Nucleus accumbens (tissue), 56 donors: ENCODE measurements around the gene HLA-DRB1.
"Not testable (repeated sequence)": the region's sequence is repeated elsewhere in the genome, so short reads cannot be mapped to it uniquely, and the experiment has no call there.

Experiments
- DNase-seq, 56 donors: peaks; one replicate each; lab custom pipeline; 2025; lab: John Stamatoyannopoulos, UW

HLA-DRB1 gene

DNA sequence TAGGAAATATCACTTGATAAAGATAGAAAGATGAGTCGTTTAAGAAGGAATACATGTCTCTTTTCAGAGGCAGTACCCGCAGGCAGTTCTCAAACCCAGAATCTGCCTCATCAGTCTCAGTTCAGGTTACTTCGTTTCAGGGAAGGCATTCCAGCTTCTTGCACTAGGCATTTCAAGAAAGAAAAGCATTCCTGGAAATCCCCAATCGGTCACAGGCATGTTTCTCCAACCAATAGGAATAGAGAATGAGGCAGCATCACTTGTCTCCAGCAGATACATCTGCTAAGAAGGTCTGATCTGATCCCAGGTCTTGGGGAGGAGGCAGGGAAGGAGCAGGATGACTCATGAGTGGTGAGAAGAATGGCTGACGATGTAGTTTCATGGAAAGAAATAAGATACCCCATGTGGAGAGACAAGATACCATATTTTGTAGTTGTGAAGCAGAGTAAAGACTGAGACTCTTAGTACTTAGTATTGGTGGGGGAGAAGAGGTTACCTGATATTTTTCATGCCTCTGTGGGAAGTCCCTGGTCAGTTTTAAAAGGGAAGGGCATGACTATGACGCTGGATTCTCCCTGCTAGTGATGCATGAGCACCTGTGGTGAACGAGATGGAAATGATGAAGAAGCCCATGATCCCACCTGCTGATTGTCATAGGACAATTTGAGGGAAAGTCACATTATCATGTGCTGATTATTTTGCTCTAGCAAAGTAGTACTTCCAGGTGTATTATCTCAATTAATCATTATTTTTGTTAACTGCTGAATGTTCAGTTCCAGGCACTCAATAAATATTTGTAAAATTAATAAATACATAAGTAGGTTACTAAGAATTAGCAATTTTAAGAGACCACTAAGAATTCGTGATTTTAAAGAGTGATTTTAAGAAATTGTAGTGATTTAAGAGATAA is 20.3 kb upstream of the HLA-DRB1 start:
- DNase-seq: peak in 28 of 56 donors; percentile 0 to 73 (median 16)

DNA sequence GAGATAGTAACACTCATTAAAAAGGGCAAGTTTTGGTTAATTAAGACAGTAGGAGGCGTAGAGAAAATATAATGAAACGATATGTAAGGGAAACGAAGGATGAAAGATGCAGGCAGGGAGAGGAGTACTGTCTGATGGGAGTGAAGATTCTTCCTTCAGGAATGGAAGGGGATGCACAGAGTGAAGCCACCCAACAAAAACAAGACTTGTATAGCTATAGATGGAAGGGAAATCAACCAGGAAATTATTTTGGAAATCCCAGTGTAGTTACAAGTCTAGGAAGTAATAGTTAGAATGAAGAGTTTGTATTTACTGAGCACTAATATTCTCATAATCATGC is 19.7 kb upstream of the HLA-DRB1 start:
- DNase-seq: no peak

DNA sequence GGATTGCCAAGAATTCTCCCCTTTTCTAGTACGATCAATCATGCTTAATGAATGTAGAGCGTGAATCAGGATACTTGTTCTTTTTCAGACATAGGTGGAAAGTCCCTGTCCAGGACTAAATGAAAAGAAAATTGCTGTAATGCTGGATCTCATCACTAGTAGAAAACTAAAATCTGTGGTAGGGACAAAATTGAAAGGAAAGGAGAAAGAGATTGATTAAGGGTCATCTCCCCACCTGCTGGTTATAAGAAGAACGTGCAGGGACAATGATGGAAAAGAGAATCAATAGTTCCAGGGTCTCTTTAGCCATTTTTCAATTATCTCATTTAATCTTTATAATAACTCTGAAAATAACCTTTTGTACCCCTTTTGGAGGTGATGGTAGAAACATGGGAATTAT is 18.7 kb upstream of the HLA-DRB1 start:
- no peak for DNase-seq

DNA sequence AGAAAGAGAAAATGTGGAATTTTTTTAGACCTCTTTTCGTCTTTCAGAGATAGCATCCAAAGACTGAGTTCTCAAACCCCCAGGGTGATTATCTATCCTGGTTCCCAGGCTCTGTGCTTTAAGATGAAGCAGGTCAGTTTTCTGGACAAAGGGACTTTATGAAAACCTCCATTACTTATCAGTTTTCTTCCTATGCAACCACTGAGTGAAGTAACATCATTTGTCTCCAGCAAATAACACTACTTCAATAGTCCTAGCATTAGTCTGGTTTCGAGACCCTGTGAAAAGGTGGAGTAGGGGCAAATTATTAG is 18.3 kb upstream of the HLA-DRB1 start:
- DNase-seq: no peak

DNA sequence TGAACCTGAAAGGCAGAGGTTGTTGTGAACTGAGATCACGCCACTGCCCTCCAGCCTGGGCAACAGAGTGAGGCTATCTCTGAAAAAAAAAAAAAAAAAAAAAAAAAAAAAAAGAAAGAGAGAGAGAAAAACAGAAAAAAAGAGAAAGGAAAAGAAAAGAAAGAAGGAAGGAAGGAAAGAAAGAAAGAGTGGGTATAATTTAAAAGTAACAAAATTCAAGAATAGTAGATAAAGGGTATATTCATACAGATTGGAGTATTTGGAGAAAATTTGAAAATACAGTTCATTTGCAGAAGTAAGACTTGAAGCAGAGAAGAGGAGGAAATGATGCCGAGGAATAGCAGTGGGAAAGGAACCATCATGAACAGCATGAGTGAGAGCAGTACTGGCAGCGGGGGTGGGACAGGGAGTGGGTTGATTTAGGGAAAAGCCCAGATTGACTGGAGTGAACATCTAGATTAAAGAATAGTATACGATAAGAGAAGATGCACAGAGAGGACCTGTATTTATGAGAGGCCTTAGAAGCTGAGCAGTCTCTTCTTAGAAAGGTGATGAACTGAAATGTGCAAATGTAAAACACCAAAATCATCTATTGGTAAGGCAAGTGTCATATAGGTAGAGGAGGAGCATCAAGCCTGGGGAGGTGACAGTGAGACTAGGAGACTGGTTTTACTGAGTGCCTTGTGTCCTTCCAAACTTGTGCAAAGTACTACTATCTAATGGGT is 17.8 kb upstream of the HLA-DRB1 start:
- no peak for DNase-seq

DNA sequence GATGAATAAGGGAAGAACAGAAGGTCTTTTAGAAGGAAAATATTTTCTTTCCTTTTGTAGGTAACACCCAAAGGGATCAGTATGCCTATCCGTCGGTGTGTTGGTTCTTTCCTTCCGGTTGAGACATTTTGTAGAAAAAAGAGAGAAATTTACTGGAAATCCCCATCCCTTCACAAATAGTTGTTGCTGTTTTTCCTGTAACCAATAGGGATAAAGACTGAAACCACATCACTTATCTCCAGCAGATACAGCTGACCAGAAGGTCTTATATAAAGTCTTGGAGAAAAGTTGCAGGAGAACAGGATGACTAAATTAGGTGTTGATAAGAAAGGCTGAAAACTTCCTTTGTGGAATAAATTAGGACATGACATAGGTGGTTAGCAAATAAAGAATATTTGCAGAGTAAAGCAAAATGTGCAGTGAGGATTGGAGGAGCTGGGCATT is 14.8 kb upstream of the HLA-DRB1 start:
- DNase-seq: no peak

DNA sequence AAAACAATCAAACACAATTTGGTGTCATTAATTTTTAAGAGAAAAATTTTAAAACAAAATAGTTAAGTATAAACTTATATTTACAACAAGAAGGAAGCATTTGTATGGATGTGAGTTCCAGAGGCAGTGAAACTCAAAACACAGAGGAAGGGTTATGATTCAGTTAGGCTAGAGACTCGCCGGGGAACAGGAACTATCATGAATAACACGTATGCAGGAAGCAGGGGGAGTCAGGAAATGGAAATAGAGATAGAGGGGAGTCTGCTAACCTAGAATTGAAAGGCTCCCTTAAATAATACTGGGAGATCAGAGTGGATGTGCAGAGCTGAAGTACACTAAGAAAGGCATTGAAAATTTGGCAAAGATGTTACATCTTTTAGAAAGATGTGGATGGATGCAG is 14.2 kb upstream of the HLA-DRB1 start:
- DNase-seq: no peak

DNA sequence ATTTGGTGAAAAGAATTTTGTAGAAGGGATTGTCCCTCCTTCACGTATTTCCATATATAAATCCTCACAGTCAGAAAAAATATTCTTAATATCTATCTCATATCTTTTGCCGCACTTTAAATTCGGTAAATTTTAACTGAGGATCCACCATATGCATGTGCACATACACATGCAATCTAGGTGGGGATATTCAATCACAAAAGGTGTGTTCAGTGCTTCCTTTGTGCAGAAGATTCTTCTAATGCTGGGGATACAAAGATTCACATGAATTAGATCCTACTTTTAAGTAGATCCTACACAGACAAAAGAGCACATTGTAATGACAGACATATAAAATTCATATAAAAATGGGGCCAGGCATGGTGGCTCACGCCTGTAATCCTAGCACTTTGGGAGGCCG is 13.6 kb upstream of the HLA-DRB1 start:
- DNase-seq: no peak

DNA sequence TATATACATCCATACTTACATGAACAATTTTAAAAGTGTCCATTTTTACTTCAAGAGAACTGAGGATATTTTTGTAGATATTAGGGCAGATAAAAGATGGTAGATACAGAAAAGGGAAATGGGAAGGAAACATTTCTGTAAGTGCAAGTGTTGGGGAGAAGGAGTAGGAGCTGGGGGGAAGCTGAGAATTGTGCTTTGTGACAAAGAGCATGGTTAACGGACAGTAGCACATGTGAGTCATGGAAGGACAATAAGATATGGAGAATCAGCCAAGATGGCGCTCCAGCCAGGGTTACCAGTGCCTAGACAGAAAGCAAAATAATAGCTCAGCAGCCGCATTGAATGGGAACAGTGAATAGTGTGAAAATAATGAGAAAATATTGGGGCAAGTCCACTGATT is 12.7 kb upstream of the HLA-DRB1 start:
- no peak for DNase-seq

DNA sequence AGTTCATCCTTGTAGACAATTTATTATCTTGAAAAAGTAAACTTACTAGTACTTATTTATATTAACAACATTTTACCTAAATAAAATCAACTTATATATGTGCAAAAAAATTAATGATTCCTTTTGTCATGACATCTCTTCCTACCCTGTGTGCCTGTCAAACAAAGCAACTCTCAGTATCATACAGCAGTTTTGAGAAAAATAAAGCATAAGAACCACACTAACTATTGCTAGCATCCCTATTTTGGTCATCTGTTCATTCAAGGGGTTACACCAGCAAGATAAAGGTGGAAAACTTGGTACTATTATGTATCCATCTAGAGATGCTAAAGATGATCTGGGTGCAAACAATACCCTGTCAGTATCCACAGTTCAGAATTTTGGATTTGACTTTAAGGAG is 7.4 kb upstream of the HLA-DRB1 start:
- DNase-seq: no peak

DNA sequence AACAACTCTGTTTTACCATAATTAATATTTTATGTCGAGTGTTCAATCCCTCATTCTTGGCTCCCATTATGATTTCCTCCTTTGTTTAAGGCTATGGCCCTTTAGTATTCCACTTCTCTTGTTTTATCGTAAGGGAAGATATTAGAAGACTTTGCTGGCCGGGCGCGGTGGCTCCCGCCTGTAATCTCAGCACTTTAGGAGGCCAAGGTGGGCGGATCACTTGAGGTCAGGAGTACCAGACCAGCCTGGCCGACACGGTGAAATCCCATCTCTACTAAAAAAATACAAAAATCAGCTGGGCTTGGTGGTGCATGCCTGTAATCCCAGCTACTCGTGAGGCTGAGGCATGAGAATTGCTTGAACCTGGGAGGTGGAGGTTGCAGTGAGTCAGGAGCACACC is 1.1 kb upstream of the HLA-DRB1 start:
- not testable (repeated sequence) for DNase-seq

DNA sequence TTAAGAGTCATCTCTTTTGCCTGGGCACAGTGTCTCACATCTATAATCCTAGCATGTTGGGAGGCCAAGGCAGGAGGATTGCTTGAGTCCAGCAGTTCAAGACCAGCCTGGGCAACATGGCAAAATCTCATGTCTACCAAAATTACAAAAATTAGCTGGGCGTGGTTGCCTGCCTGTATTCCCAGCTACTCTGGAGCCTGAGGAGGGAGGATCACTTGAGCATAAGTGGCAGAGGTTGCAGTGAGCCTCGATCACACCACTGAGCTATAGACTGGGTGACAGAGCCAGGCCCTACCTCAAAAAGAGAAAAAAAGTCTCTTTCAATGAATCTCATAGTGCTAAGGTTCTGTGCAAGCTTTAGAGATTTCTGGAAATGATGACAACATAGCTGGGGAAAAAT is 1.5 kb downstream of the HLA-DRB1 start:
- DNase-seq: no peak

DNA sequence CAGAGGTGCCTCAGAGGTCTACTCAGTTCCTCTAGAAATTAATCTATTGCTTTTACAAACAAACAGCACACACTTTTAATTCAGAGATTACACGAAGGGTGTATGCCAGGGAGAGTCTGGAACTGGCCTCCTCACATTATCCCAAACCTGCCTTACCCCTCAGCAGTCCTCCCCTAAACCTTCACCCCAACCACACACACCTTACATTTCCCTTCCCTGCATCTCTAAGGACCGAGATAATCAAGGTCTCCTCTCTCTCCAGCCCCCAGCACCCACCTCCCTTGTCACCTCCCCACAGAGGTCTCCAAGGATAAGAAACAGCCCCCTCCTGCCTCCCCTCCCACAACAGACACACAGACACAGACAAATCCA is 6.1 kb downstream of the HLA-DRB1 start:
- no peak for DNase-seq

DNA sequence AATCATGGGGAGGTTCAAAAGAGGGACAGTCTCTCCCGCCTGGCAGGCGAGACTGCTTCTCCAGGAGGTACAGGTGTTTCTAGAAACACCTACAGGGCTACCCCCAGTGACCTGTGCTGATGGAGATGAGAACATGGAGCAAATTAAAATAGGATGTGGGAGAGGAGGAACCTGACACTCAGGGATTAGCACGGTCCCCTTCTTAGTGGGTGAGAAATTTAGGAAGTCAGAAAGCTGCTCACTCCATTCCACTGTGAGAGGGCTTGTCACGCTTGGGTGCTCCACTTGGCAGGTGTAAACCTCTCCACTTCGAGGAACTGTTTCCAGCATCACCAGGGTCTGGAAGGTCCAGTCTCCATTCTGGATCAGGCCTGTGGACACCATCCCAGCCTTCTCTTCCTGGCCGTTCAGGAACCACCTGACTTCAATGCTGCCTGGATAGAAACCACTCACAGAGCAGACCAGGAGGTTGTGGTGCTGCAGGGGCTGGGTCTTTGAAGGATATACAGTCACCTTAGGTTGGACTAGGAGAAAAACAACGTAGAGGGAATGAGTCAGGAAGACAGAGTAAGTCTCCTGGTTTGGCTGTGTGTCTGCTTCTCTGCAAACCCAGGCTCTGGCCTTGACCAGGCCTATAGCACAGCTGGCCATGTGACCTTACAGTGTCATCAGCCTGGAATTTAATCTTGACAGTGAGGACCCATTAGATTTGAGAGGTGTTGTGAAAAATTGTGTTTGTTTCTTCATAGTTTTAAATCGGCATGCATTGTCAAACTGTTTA is 8.1 kb downstream of the HLA-DRB1 start:
- DNase-seq: no peak

DNA sequence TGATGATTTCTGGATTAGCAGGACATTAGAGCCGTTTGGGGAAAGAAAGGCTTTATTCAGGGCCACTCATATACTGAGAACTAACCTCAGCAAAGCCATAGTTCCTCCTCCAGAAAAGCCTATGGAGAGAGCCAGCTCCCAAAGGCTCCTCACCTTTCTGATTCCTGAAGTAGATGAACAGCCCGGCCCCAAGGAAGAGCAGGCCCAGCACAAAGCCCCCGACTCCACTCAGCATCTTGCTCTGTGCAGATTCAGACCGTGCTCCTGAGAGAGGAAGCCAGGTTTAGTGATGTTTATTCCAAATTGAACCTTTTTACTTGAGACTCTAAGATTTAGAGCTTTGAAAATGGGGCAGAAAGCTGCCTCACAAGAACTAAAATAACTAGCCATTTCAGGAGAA is 9.1 kb downstream of the HLA-DRB1 start:
- no peak for DNase-seq

DNA sequence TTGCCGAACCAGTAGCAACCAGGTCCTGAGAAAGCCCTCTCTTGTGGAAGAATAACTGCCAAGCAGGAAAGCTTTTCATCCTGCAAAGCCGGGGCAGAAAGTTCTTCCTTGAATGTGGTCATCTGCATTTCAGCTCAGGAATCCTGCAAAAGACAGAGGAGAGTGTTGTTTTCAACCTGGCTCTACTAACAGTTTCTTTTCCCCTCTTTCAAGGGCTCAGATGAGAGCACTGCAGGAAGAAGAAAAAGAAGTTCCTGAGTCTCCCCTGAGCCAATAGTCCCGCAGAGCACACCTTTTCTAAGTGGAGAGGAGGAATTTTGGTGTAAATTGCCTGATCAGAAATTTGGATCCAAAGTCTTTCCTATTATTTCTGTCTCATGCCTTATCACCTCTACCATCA is 10.7 kb downstream of the HLA-DRB1 start:
- no peak for DNase-seq

DNA sequence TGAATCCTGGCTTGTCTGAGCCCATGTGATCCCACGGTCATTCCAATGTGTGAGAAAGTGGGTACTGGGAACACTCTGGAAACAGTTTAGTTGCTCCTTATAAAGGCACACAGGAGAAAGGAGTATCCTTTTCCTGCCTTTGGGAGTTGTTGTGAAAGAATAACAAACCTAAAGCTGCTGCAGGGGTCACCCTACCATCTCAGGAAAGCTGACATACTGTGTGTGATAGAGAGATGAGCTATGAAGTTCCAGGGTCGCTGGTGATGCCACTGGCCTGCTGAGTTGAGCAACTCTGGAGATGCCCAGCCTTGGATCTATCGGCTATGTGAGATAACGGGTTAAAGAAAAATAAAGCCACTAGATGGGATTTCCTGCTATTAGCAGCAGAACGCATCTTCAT is 12.2 kb downstream of the HLA-DRB1 start:
- not testable (repeated sequence) for DNase-seq

DNA sequence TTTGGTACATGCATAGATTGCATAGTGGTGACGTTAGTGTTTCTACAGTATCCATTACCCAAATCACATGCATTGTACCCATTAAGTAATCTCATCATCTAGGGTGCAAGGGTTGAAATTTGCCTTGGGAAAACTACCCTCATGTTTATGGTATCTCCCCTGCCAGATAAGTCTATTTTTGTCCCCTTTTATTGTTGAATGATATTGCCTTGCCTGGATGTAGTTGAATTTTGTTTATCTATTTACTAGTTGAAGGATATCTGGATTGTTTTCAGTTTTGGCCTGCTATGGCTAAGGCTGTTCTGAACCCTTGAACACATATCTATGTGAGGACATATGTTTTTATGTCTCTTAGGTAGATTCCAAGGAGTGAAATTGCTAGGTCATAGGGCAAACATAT is 13.4 kb downstream of the HLA-DRB1 start:
- DNase-seq: no peak

DNA sequence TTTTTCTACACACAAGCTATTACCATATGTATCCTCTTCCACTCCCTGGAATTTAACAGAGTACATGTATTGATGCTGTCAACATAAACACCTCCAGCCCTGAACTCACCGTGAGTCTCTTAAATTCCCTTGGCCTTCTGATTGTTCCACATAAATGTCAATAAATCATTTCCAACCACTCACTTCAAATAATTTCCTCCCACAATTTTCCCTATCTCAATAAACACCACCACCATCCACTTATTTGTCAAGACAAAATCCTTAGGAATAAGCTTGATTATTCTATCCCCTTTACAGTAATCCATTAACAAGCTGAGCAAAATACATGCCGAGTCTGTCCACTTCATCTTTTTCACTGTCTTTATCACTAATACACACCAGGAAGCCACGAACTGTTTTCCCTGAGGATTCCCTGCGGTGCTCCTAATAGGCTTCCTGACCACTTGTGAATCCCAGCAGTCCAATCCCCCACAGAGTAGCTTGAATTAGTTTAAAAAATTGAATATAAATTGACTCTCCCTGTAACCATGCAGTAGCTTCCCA is 19.2 kb downstream of the HLA-DRB1 start:
- DNase-seq: no peak

DNA sequence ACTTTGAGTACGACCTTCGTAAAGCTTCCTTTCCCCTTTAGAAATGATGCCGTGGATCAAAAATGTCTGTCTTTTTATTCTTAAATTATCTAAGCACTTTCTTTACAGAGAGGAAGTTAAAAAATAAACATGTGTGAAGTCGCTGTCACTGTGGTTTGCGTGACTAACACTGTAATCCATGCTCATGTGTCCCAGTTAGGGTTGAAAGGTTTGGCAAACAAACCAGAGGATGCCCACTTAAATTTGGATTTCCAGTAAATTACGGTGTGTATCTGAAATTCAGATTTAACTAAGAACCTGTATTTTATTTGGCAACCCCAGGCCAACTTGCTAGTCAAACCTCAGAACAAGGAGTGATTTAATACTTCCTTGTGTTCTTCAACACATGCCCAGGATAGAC is 21.1 kb downstream of the HLA-DRB1 start:
- DNase-seq: no peak

DNA sequence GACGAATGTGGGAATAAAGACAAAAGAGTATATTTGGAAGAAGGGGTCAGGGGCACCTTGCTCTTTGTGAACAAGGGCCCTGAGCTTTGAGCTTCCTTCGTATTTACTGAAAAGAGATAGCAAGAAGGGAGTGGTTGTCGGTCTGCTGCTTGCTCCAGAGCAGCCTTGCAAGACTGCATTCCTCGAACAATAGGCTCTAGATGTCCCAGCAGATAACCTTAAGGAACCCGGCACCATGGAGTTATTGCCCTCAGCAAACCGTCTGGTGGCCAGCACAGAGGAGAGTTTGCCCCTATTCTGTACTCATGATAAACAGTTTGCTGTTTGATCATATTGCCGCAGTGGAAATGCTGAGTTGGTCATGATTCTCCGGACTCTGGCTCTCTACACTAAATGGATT is 22.7 kb downstream of the HLA-DRB1 start:
- DNase-seq: no peak
